Fibroblast of villous mesenchyme (primary cell): Measurements from ENCODE around the gene NFAT5. TPM values are rescaled to one million over a fixed set of nuclear protein-coding genes. Genes with fewer than 3 reads are reported as not detected.
"Not testable (repeated sequence)": the region's sequence is repeated elsewhere in the genome, so short reads cannot be mapped to it uniquely, and the experiment has no call there.

Experiments used
- DNase-seq: peaks from one replicate; pipeline ENCODE4 v3.0.0-alpha.2; 2010; ENCODE audit warnings: low read depth
- H3K4me3 ChIP-seq: 2 replicates; pipeline ENCODE4 v1.5.1; 2011; ENCODE audit warnings: low read depth, mild to moderate bottlenecking, low read length
- total RNA-seq: library from RNA; depleted of rRNA; stranded (reverse); fragments of >200 nt; gene quantifications from 2 replicates; pipeline ENCODE4 v1.2.3, GENCODE V29; 2012
- TF ChIP-seq, protein P1 (sequence below): IDR thresholded peaks from 2 replicates; pipeline ENCODE4 v1.5.1; 2012; ENCODE audit warnings: low read depth, mild to moderate bottlenecking, low read length; ENCODE audit not compliant: insufficient read depth

The NFAT5 gene
- total RNA-seq, 1 donor: 69.1 TPM

DNA sequence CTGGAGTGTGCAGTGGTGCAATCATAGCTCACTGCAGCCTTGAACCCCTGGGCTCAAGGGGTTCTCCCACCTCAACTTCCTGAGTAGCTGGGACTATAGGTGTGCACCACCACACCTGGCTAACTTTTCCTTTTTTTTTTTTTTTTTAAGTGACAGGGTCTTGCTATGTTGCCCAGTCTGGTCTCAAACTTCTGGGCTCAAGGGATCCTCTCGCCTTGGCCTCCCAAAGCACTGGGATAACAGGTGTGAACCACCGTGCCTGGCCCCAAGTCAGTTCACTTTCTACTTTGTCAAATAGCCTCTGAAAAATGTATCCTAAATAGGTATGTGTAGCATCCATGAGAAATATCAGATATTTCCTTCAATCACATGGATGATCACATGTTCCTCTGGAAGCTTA, 9.9 kb upstream of the NFAT5 start:
- TF ChIP-seq, protein P1, sequence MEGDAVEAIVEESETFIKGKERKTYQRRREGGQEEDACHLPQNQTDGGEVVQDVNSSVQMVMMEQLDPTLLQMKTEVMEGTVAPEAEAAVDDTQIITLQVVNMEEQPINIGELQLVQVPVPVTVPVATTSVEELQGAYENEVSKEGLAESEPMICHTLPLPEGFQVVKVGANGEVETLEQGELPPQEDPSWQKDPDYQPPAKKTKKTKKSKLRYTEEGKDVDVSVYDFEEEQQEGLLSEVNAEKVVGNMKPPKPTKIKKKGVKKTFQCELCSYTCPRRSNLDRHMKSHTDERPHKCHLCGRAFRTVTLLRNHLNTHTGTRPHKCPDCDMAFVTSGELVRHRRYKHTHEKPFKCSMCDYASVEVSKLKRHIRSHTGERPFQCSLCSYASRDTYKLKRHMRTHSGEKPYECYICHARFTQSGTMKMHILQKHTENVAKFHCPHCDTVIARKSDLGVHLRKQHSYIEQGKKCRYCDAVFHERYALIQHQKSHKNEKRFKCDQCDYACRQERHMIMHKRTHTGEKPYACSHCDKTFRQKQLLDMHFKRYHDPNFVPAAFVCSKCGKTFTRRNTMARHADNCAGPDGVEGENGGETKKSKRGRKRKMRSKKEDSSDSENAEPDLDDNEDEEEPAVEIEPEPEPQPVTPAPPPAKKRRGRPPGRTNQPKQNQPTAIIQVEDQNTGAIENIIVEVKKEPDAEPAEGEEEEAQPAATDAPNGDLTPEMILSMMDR: no peak
- H3K4me3 ChIP-seq: no peak overlapping the region
- no peak for DNase-seq

DNA sequence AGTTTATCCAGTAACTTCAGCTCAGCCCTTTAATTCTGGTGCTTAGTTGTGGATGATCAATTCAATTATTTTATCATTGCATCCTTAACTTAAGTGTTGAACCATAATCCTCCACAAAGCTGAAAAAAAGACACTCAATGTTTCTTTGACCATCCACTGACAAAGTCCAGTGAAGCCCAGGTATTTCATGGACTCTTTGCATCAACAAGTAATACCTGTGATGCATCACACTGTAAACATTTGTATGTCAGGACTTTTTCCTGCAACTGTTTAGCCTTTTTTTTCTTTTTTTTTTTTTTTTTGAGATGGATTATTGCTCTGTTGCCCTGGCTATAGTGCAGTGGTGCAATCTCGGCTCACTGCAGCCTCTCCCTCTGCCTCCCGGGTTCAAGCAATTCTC, 6.6 kb upstream of the NFAT5 start:
- no peak for DNase-seq
- TF ChIP-seq, protein P1: no peak
- no peak overlapping the region for H3K4me3 ChIP-seq

DNA sequence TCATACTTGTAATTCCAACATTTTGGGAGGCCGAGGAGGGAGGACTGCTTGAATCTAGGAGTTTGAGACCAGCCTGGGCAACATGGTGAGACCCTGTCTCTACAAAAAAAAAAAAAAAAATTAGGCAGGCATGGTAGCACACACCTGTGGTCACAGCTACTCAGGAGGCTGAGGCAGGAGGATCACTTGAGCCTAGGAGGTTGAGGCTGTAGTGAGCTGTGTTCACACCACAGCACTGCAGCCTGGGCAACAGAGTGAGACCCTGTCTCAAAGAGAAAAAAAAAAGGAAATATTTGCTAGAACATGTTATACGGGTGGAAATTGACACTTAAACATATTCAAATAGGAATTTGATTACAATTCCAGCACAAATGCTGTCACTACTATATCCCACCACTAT, 4.4 kb upstream of the NFAT5 start:
- not testable (repeated sequence) for DNase-seq, H3K4me3 ChIP-seq

DNA sequence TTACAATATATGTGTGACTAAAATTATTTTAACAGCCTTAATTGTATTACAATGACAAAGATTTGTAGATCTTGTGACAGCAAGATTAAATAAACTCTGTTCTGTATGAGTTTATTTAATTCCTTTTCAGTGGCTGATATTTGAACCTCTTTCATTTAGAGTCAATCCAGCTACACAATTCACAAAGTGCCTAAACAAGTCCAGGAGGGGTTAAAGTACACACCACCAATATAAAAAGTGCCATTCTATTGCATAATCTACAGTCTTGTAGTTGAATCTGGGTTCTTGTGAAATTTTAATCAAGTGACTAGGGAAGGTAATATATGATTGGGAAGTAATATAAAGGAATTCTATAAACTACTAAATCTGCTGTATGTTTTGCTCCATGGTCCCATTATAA, 3.9 kb upstream of the NFAT5 start:
- no peak overlapping the region for H3K4me3 ChIP-seq
- peak; percentile 24 for DNase-seq
- TF ChIP-seq, protein P1: no peak

DNA sequence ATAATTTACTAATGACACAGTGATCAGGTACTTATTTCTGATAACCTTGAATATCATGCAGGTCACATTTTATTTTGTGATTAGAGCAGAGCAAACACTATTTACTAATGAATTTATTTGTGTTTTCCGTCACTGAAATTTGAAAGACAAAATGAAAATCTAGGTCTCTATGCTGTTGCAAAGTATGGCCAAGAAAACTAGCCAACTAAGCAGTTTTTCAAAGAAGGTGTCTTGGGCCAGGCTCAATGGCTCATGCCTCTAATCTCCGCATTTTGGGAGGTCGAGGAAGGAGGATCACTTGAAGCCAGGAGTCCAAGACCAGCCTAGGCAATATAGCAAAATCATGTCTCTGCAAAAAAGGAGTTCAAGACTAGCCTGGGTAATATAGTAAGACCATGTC, 3.0 kb upstream of the NFAT5 start:
- DNase-seq: no peak
- TF ChIP-seq, protein P1: no peak
- no peak overlapping the region for H3K4me3 ChIP-seq

DNA sequence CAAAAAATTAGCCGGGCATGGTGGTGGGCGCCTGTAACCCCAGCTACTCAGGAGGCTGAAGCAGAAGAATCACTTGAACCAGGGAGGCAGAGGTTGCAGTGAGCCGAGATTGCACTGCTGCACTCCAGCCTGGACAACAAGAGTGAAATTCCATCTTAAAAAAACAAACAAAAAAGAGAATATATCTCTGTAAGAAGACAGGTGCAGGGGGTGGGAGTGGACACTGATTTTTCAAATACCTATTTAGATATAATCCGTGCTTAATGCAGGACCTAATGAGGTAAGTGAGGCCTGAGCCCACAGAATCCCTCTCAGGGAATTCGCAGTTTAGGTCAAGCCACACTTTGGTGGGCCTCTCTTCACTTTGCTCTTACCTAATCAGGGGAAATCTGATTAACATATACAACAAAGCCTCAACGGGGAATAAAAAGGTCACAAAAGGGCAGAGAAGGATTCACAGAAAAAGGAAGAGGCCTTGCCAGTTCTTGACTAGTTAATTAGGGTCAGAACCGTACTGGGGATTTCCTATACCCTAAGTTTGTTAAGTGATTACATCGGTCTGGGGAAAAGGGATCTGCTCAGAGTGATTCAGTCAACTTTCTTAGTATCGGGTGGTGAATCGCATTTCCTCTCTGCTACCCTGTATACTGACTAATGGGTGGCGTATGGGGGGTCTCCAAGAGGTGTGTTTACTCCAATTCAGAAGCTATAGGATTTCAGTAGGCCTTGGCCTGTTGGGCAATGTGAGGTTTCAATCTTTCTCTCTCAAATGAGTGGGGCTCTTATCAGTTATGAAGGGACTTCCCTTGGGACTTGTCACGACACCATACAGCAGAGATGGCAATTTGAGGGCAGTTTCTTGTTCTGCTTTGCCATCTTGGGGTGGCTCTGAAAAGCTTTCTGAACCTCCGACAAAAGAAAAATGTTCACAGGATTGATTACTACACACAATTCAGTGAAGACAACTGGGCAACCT, 1.9 kb upstream of the NFAT5 start:
- peak; percentile 35 for DNase-seq
- peak overlapping the region; percentile 75 for H3K4me3 ChIP-seq
- TF ChIP-seq, protein P1: no peak

DNA sequence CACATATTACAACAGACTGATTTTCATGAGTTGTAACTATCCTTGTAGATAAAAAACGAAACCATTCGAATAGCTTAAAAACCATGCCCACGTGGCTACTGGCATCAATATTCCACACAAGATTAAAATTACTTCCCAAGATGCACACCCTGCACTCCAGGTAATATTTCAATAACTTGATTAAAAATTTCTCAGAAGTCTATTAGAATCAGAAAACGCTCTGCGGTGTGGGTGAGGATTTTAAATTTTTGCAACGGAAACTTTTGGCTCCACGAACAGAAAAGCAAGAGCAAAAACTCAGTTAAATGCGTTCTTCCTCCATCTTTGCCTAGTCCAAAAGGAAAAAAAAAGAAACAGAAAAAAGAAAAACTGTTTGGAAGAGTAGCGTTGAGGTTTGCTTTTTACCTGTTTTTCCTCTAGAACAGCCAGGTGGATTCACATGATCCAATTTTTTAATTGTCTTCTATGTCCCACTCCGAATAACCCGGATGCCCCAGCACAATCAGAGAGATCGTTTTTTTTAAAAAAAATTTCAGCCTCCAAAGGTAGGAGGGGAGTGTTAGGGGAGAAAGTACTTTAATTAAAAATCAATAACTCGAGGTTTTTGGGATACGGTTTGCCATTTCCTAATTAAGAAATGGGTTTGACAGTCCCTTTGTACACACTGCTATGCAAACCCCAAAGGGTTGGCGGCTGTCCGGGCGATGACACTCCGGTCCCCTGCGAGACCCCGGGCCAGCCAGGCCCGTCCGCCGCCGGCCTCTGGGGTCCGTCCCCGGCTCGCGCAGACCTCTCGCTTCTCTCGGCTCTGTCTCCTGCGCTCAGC, 708 bp upstream of the NFAT5 start:
- TF ChIP-seq, protein P1: no peak
- H3K4me3 ChIP-seq: peak overlapping the region; percentile 75
- DNase-seq: peak; percentile 22
